Hepatocyte (in vitro differentiated cells): ENCODE measurements around the gene DENND1A. TPM values are rescaled to one million over a fixed set of nuclear protein-coding genes. Genes with fewer than 3 reads are reported as not detected.

Source experiments
- DNase-seq: peaks from one replicate; pipeline ENCODE4 v3.0.0-alpha.2; 2016; ENCODE audit warnings: low spot score
- H2AFZ ChIP-seq: fragments of 200-600 bp; sonication (generic); 2 replicates; pipeline ENCODE4 v1.6.0; 2016; ENCODE audit warnings: antibody characterized with exemption, mild to moderate bottlenecking
- H3K27ac ChIP-seq: fragments of 200-600 bp; sonication (generic); 2 replicates; pipeline ENCODE4 v1.5.1; 2016; ENCODE audit warnings: mild to moderate bottlenecking
- H3K27me3 ChIP-seq: fragments of 200-600 bp; sonication (generic); 2 replicates; pipeline ENCODE4 v1.6.1; 2016
- H3K36me3 ChIP-seq: fragments of 200-600 bp; sonication (generic); replicated peaks from 2 replicates; pipeline ENCODE4 v1.5.1; 2016; ENCODE audit warnings: low read depth; ENCODE audit not compliant: insufficient read depth
- H3K4me1 ChIP-seq: fragments of 200-600 bp; sonication (generic); 2 replicates; pipeline ENCODE4 v1.5.1; 2016; ENCODE audit warnings: mild to moderate bottlenecking, moderate library complexity; ENCODE audit not compliant: insufficient read depth
- H3K4me2 ChIP-seq: fragments of 200-600 bp; sonication (generic); 2 replicates; pipeline ENCODE4 v1.6.0; 2016
- H3K4me3 ChIP-seq: fragments of 200-600 bp; sonication (generic); 2 replicates; pipeline ENCODE4 v1.5.1; 2016; ENCODE audit warnings: mild to moderate bottlenecking
- H3K79me2 ChIP-seq: fragments of 200-600 bp; sonication (generic); 2 replicates; pipeline ENCODE4 v1.6.0; 2017; ENCODE audit warnings: mild to moderate bottlenecking
- H3K9me2 ChIP-seq: fragments of 200-600 bp; sonication (generic); replicated peaks from 2 replicates; pipeline ENCODE4 v1.6.0; 2017; ENCODE audit warnings: mild to moderate bottlenecking; ENCODE audit not compliant: insufficient read depth
- H3K9me3 ChIP-seq: fragments of 200-600 bp; sonication (generic); 2 replicates; pipeline ENCODE4 v1.5.1; 2016; ENCODE audit warnings: low read depth, mild to moderate bottlenecking
- H4K20me1 ChIP-seq: fragments of 200-600 bp; sonication (generic); 2 replicates; pipeline ENCODE4 v1.6.0; 2016; ENCODE audit warnings: mild to moderate bottlenecking; ENCODE audit not compliant: insufficient read depth, poor library complexity, severe bottlenecking
- EZH2 ChIP-seq: fragments of 200-600 bp; sonication (generic); IDR thresholded peaks from 2 replicates; pipeline ENCODE4 v1.6.1; 2016; ENCODE audit warnings: antibody characterized with exemption, mild to moderate bottlenecking, borderline replicate concordance
- EZH2phosphoT487 ChIP-seq: fragments of 200-600 bp; sonication (generic); IDR thresholded peaks from one replicate; pipeline ENCODE4 v1.6.1; 2018; ENCODE audit warnings: antibody characterized with exemption, mild to moderate bottlenecking, low read depth, moderate library complexity; ENCODE audit not compliant: unreplicated experiment, severe bottlenecking
- WGBS: methylation state at CpG from one replicate; pipeline ENCODE4 v1.1.6; 2016; ENCODE audit warnings: low lambda C conversion rate; ENCODE audit errors: missing lambda C conversion rate; 5-methylcytosine and 5-hydroxymethylcytosine counted together
- polyA plus RNA-seq: library from polyadenylated mRNA; unstranded; fragments of >200 nt; fragmentation: Nextera tagmentation; extraction: Ambion mirVana; gene quantifications from 2 replicates; pipeline ENCODE4 v1.2.1, GENCODE V29; 2016
- total RNA-seq: library from RNA; depleted of rRNA; stranded (reverse); fragments of >200 nt; gene quantifications from 2 replicates; pipeline ENCODE4 v1.2.3, GENCODE V29; 2014
- TF ChIP-seq, protein P1 (sequence below): fragments of 200-600 bp; sonication (generic); IDR thresholded peaks from 2 replicates; pipeline ENCODE4 v1.5.1; 2016; ENCODE audit warnings: antibody characterized with exemption, mild to moderate bottlenecking; ENCODE audit not compliant: poor library complexity

The DENND1A gene
- total and polyA plus RNA-seq, 2 experiments from 2014 or later: 24.0 to 28.9 TPM

GRCh38 chr9:123480096-123480495, 449.8 kb downstream of the DENND1A start:
- Histone ChIP-seq H3K79me2 (no peaks in the 10 kb centered on the region), H2AFZ (no peak overlapping the region), H3K9me2 (no peaks in the 10 kb centered on the region), H3K4me3 (no peak overlapping the region), H3K9me3 (no peaks in the 10 kb centered on the region), H3K27ac (no peak overlapping the region), H3K4me1 (peaks cover 16% of the 10 kb centered on the region), H4K20me1 (no peaks in the 10 kb centered on the region), H3K4me2 (no peak overlapping the region), H3K27me3 (no peaks in the 10 kb centered on the region), H3K36me3 (no peaks in the 10 kb centered on the region)
- WGBS: 86% methylated on average over 9 of the region's 9 CpGs
- no peak for DNase-seq
- TF ChIP-seq, protein P1, sequence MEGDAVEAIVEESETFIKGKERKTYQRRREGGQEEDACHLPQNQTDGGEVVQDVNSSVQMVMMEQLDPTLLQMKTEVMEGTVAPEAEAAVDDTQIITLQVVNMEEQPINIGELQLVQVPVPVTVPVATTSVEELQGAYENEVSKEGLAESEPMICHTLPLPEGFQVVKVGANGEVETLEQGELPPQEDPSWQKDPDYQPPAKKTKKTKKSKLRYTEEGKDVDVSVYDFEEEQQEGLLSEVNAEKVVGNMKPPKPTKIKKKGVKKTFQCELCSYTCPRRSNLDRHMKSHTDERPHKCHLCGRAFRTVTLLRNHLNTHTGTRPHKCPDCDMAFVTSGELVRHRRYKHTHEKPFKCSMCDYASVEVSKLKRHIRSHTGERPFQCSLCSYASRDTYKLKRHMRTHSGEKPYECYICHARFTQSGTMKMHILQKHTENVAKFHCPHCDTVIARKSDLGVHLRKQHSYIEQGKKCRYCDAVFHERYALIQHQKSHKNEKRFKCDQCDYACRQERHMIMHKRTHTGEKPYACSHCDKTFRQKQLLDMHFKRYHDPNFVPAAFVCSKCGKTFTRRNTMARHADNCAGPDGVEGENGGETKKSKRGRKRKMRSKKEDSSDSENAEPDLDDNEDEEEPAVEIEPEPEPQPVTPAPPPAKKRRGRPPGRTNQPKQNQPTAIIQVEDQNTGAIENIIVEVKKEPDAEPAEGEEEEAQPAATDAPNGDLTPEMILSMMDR: no peak
- TF ChIP-seq EZH2phosphoT487 (no peak), EZH2 (no peak)

- TF ChIP-seq EZH2 (no peak), EZH2phosphoT487 (no peak)
- TF ChIP-seq, protein P1: no peak
- H2AFZ ChIP-seq: no peak overlapping the region
- no peaks in the 10 kb centered on the region for H3K79me2 ChIP-seq
- H3K4me1 ChIP-seq: peaks cover 12% of the 10 kb centered on the region
- 47% methylated on average over 5 of the region's 5 CpGs for WGBS
- DNase-seq: peak; percentile 45
- no peak overlapping the region for H3K4me2 ChIP-seq
- peak overlapping the region; percentile 73 for H3K27ac ChIP-seq
- H3K9me2 ChIP-seq: no peaks in the 10 kb centered on the region
- H3K4me3 ChIP-seq: no peak overlapping the region
- no peaks in the 10 kb centered on the region for H3K9me3 ChIP-seq
- H3K27me3 ChIP-seq: no peaks in the 10 kb centered on the region
- no peaks in the 10 kb centered on the region for H3K36me3 ChIP-seq
- no peaks in the 10 kb centered on the region for H4K20me1 ChIP-seq
Measured at GRCh38 chr9:123478967-123479602, 450.8 kb downstream of the DENND1A start.

DNA sequence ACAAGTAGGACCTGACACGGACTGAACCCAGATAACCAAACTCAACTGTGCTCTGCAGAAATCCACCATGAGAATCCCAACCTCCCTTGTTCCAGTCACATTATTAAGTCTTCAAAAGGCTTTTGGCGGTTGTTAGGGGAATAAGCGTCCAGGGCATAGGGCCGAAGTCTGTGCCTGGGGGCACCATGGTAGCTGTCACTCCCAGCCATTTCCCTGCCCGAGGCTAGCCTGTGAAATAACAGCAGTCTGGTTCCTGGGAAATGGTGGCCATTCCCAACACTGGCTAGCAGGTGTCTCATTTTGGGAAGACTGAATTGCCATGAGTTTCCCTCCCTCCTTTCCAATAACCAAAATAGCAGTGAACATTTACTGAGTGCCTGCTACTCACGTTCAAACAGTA, 451.8 kb downstream of the DENND1A start:
- TF ChIP-seq EZH2phosphoT487 (no peak), EZH2 (no peak)
- TF ChIP-seq, protein P1: no peak
- H3K4me3 ChIP-seq: no peak overlapping the region
- whole genome bisulfite sequencing: 82% methylated on average over 6 of the region's 6 CpGs

More for the DNA sequence above, 451.8 kb downstream of the DENND1A start:
- Histone ChIP-seq H3K36me3 (no peaks in the 10 kb centered on the region), H3K4me1 (peaks cover 5% of the 10 kb centered on the region), H3K9me3 (no peaks in the 10 kb centered on the region), H2AFZ (no peak overlapping the region), H3K27me3 (no peaks in the 10 kb centered on the region), H3K4me2 (no peak overlapping the region), H3K79me2 (no peaks in the 10 kb centered on the region), H3K27ac (no peak overlapping the region), H4K20me1 (no peaks in the 10 kb centered on the region), H3K9me2 (no peaks in the 10 kb centered on the region)
- no peak for DNase-seq
